A549 (cell line): ENCODE data around the gene SLFN12L.

Experiments used
- SREBF2 ChIP-seq: fragments of 450-650 bp; IDR thresholded peaks from 2 replicates; pipeline ENCODE4 v1.6.1; 2014; ENCODE audit warnings: mild to moderate bottlenecking, moderate library complexity
- TFCP2L1 ChIP-seq: fragments of 250-450 bp; sonication (Bioruptor Pico); IDR thresholded peaks from 2 replicates; pipeline ENCODE4 v1.5.0; 2021; ENCODE audit warnings: mild to moderate bottlenecking
- TF ChIP-seq, protein P1 (sequence below): fragments of >200 bp; sonication (Bioruptor Twin); formaldehyde crosslinking; IDR thresholded peaks from 3 replicates; pipeline ENCODE4 v1.5.1; 2016
- TF ChIP-seq, protein P2 (sequence below): fragments of 450-650 bp; IDR thresholded peaks from 2 replicates; pipeline ENCODE4 v1.6.1; 2014; ENCODE audit warnings: antibody characterized with exemption

DNA sequence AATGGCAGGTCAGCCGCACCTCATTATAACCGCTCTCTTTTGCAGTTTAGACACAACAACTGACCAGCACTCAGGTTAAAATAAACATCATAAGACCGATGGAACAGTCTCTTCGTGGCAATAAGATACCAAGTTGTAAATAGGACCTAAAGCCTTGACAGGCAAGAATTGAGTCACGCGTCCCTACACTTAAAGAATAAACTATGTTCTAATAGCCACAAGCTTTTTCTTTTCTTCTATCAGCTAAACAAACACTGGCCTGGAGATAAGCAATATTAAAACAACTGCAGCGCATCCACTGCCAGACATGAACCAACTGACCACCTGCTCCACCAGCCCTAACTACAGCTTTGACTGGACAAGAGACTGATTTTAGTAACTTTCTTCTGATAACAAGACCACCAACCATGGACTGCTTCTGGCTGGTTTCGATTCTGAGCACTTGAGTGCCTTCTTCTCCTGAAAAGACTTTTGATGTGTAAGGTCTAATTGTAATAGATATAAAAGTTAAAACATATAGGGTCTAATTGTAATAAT is 17.5 kb downstream of the SLFN12L start:
- TF ChIP-seq TFCP2L1 (CRISPR knock-in tag) (no peak), SREBF2 (no peak)
- TF ChIP-seq, protein P1, sequence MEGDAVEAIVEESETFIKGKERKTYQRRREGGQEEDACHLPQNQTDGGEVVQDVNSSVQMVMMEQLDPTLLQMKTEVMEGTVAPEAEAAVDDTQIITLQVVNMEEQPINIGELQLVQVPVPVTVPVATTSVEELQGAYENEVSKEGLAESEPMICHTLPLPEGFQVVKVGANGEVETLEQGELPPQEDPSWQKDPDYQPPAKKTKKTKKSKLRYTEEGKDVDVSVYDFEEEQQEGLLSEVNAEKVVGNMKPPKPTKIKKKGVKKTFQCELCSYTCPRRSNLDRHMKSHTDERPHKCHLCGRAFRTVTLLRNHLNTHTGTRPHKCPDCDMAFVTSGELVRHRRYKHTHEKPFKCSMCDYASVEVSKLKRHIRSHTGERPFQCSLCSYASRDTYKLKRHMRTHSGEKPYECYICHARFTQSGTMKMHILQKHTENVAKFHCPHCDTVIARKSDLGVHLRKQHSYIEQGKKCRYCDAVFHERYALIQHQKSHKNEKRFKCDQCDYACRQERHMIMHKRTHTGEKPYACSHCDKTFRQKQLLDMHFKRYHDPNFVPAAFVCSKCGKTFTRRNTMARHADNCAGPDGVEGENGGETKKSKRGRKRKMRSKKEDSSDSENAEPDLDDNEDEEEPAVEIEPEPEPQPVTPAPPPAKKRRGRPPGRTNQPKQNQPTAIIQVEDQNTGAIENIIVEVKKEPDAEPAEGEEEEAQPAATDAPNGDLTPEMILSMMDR, result no peak
- TF ChIP-seq, protein P2, sequence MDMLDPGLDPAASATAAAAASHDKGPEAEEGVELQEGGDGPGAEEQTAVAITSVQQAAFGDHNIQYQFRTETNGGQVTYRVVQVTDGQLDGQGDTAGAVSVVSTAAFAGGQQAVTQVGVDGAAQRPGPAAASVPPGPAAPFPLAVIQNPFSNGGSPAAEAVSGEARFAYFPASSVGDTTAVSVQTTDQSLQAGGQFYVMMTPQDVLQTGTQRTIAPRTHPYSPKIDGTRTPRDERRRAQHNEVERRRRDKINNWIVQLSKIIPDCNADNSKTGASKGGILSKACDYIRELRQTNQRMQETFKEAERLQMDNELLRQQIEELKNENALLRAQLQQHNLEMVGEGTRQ, result no peak
